Stimulated activated CD8-positive, alpha-beta memory T cell treated with anti-CD3 and anti-CD28 coated beads, Interleukin-7, amount 100 ng/mL, for 48 hours (primary cell): Measurements from ENCODE around the gene CALY.

Experiments
- DNase-seq, 2 donors: peaks; one replicate each; pipeline ENCODE4 v3.0.0-alpha.2; 2020; ENCODE audit warnings: low read depth in 1 of 2; ENCODE audit errors: extremely low read depth in 1 of 2

The CALY gene

DNA sequence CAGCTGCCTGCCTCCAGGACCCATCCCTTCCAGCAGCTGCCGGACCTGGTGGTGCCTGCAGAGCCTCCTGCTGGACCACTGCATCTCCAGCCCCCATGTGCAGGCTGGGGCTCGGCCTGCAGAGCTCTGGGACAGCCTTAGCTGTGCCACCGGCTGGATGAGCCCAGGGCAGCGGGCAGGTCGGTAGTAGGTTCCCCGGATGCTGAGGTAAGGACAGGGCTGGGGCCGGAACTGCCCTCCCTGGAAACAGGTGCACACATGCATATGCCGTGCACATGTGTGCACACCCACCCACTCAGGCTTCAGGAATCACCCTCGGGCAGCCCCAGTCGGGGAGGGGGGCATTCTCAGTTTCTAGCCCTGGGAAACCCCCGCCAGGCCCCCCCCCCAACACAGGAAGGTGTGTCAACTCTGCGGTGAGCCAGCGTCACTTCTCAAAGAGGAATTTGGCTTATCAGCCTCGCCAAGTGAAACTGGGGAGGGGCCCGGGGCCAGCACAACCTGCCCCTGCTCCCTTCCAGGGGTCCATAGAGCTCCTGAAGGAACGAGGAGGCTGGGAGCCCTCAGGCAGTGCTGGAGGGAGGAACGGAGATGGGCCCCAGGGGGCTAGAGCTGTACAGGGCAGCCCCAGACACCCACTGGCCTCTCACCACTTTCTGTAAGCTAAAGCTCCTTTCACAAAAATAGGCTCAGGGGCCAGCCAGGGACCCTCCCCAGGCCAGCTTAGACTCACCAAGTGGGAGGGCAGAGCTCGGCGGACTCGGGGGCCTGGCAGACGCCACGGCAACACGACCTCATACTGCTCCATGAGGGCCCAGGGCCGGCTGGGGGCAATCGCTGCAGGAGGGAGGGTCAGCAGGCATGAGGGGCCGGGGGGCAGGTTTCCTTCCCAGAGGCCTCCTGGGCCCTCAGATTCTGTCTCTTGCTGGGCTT is 61.7 kb downstream of the CALY start:
- peak in 1 of 2 donors; percentile 86 for DNase-seq
